ENCODE results near the gene STRIT1.

STRIT1 gene

DNA sequence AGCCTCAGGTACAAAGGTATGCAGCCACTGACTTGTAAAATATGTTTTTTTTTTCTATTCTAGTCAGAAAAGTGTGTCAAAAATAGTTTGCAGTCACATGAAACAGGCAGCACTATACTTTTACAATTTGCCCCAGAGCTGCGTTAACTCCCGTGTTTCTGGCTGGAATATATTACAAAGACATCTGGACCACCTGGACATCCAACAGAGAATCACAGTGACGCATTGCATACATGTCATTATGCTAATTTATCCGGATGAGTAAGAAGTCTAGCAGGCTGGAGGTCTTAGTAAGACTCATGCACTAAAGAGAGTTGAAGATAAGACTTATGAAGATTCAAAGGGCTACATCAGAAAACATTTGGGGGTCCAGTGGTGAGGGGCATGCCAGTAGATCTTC is 39.2 kb upstream of the STRIT1 start:
- no peak for TF ChIP-seq ZC3H10 (CRISPR knock-in tag; IDR thresholded peaks at IDR 0.05)
- TF ChIP-seq OSR1 (CRISPR knock-in tag; IDR thresholded peaks at IDR 0.05), result no peak
- TF ChIP-seq ZNF8 (CRISPR knock-in tag; IDR thresholded peaks at IDR 0.05), result no peak
- no peak for TF ChIP-seq ZFP30 (CRISPR knock-in tag; IDR thresholded peaks at IDR 0.05)
- no peak for TF ChIP-seq ZFP3 (CRISPR knock-in tag; IDR thresholded peaks at IDR 0.05)
- TF ChIP-seq CSDC2 (CRISPR knock-in tag; IDR thresholded peaks at IDR 0.05), result no peak
- TF ChIP-seq, protein P1, sequence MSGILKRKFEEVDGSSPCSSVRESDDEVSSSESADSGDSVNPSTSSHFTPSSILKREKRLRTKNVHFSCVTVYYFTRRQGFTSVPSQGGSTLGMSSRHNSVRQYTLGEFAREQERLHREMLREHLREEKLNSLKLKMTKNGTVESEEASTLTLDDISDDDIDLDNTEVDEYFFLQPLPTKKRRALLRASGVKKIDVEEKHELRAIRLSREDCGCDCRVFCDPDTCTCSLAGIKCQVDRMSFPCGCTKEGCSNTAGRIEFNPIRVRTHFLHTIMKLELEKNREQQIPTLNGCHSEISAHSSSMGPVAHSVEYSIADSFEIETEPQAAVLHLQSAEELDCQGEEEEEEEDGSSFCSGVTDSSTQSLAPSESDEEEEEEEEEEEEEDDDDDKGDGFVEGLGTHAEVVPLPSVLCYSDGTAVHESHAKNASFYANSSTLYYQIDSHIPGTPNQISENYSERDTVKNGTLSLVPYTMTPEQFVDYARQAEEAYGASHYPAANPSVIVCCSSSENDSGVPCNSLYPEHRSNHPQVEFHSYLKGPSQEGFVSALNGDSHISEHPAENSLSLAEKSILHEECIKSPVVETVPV (CRISPR knock-in tag; IDR thresholded peaks at IDR 0.05), result no peak
- TF ChIP-seq, protein P2, sequence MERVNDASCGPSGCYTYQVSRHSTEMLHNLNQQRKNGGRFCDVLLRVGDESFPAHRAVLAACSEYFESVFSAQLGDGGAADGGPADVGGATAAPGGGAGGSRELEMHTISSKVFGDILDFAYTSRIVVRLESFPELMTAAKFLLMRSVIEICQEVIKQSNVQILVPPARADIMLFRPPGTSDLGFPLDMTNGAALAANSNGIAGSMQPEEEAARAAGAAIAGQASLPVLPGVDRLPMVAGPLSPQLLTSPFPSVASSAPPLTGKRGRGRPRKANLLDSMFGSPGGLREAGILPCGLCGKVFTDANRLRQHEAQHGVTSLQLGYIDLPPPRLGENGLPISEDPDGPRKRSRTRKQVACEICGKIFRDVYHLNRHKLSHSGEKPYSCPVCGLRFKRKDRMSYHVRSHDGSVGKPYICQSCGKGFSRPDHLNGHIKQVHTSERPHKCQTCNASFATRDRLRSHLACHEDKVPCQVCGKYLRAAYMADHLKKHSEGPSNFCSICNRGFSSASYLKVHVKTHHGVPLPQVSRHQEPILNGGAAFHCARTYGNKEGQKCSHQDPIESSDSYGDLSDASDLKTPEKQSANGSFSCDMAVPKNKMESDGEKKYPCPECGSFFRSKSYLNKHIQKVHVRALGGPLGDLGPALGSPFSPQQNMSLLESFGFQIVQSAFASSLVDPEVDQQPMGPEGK (CRISPR knock-in tag; IDR thresholded peaks at IDR 0.05; ENCODE audit: borderline replicate concordance), result no peak
- no peak for TF ChIP-seq ISL1 (CRISPR knock-in tag; IDR thresholded peaks at IDR 0.05)
- no peak for TF ChIP-seq ARNTL (CRISPR knock-in tag; IDR thresholded peaks at IDR 0.05; ENCODE audit: borderline replicate concordance, low read depth)
- no peak for TF ChIP-seq RARB (CRISPR knock-in tag; IDR thresholded peaks at IDR 0.05)
- TF ChIP-seq SNAI2 (CRISPR knock-in tag; IDR thresholded peaks at IDR 0.05), result no peak
- TF ChIP-seq TOX (CRISPR knock-in tag; IDR thresholded peaks at IDR 0.05; ENCODE audit: borderline replicate concordance), result no peak
- no peak for TF ChIP-seq ZNF565 (CRISPR knock-in tag; conservative IDR thresholded peaks at IDR 0.05; ENCODE audit: low read depth)
- TF ChIP-seq PPARA (CRISPR knock-in tag; IDR thresholded peaks at IDR 0.05; ENCODE audit: borderline replicate concordance), result no peak
- no peak for TF ChIP-seq BACH2 (CRISPR knock-in tag; IDR thresholded peaks at IDR 0.05; ENCODE audit: borderline replicate concordance)
- TF ChIP-seq GLIS3 (CRISPR knock-in tag; IDR thresholded peaks at IDR 0.05), result no peak
- TF ChIP-seq ESRRG (CRISPR knock-in tag; IDR thresholded peaks at IDR 0.05), result no peak
- TF ChIP-seq, protein P3, sequence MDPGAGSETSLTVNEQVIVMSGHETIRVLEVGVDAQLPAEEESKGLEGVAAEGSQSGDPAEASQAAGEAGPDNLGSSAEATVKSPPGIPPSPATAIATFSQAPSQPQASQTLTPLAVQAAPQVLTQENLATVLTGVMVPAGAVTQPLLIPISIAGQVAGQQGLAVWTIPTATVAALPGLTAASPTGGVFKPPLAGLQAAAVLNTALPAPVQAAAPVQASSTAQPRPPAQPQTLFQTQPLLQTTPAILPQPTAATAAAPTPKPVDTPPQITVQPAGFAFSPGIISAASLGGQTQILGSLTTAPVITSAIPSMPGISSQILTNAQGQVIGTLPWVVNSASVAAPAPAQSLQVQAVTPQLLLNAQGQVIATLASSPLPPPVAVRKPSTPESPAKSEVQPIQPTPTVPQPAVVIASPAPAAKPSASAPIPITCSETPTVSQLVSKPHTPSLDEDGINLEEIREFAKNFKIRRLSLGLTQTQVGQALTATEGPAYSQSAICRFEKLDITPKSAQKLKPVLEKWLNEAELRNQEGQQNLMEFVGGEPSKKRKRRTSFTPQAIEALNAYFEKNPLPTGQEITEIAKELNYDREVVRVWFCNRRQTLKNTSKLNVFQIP (CRISPR knock-in tag; IDR thresholded peaks at IDR 0.05; ENCODE audit: borderline replicate concordance, low read depth), result no peak
- ATAC-seq, result peak; percentile 28; the same call in 1 of the 3 replicates

DNA sequence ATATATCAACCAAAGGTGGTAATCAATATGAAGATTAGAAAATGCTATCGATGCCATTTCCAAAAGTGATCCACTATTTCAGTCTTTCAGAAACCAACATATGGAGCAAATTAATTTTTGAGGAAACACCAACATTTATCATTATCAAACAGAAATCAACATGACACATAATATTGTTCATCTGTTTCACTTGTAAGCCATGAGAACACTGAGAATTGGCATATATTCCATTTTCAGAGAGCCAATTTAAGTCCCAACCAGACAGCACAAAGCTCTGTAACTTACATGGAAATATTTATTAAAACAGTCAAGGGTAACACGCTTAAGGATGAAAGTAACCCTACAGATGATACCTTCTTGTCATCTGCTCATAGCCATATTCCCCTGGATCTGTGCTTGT is 37.6 kb upstream of the STRIT1 start:
- TF ChIP-seq BACH2 (CRISPR knock-in tag; IDR thresholded peaks at IDR 0.05; ENCODE audit: borderline replicate concordance) (no peak), GLIS3 (CRISPR knock-in tag; IDR thresholded peaks at IDR 0.05) (no peak), PPARA (CRISPR knock-in tag; IDR thresholded peaks at IDR 0.05; ENCODE audit: borderline replicate concordance) (no peak), RARB (CRISPR knock-in tag; IDR thresholded peaks at IDR 0.05) (no peak), TOX (CRISPR knock-in tag; IDR thresholded peaks at IDR 0.05; ENCODE audit: borderline replicate concordance) (no peak), SNAI2 (CRISPR knock-in tag; IDR thresholded peaks at IDR 0.05) (no peak), ZC3H10 (CRISPR knock-in tag; IDR thresholded peaks at IDR 0.05) (no peak), ESRRG (CRISPR knock-in tag; IDR thresholded peaks at IDR 0.05) (no peak), OSR1 (CRISPR knock-in tag; IDR thresholded peaks at IDR 0.05) (no peak), ZNF70 (CRISPR knock-in tag; IDR thresholded peaks at IDR 0.05) (no peak), TCF4 (CRISPR knock-in tag; IDR thresholded peaks at IDR 0.05; ENCODE audit: borderline replicate concordance) (no peak), ZNF8 (CRISPR knock-in tag; IDR thresholded peaks at IDR 0.05) (no peak), ZFP30 (CRISPR knock-in tag; IDR thresholded peaks at IDR 0.05) (no peak), ISL1 (CRISPR knock-in tag; IDR thresholded peaks at IDR 0.05) (no peak)
- TF ChIP-seq, protein P2 (CRISPR knock-in tag; IDR thresholded peaks at IDR 0.05; ENCODE audit: borderline replicate concordance), result no peak
- TF ChIP-seq, protein P4, sequence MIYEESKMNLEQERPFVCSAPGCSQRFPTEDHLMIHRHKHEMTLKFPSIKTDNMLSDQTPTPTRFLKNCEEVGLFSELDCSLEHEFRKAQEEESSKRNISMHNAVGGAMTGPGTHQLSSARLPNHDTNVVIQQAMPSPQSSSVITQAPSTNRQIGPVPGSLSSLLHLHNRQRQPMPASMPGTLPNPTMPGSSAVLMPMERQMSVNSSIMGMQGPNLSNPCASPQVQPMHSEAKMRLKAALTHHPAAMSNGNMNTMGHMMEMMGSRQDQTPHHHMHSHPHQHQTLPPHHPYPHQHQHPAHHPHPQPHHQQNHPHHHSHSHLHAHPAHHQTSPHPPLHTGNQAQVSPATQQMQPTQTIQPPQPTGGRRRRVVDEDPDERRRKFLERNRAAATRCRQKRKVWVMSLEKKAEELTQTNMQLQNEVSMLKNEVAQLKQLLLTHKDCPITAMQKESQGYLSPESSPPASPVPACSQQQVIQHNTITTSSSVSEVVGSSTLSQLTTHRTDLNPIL (CRISPR knock-in tag; IDR thresholded peaks at IDR 0.05; ENCODE audit: low read depth), result no peak
- TF ChIP-seq, protein P5, sequence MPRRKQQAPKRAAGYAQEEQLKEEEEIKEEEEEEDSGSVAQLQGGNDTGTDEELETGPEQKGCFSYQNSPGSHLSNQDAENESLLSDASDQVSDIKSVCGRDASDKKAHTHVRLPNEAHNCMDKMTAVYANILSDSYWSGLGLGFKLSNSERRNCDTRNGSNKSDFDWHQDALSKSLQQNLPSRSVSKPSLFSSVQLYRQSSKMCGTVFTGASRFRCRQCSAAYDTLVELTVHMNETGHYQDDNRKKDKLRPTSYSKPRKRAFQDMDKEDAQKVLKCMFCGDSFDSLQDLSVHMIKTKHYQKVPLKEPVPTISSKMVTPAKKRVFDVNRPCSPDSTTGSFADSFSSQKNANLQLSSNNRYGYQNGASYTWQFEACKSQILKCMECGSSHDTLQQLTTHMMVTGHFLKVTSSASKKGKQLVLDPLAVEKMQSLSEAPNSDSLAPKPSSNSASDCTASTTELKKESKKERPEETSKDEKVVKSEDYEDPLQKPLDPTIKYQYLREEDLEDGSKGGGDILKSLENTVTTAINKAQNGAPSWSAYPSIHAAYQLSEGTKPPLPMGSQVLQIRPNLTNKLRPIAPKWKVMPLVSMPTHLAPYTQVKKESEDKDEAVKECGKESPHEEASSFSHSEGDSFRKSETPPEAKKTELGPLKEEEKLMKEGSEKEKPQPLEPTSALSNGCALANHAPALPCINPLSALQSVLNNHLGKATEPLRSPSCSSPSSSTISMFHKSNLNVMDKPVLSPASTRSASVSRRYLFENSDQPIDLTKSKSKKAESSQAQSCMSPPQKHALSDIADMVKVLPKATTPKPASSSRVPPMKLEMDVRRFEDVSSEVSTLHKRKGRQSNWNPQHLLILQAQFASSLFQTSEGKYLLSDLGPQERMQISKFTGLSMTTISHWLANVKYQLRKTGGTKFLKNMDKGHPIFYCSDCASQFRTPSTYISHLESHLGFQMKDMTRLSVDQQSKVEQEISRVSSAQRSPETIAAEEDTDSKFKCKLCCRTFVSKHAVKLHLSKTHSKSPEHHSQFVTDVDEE (CRISPR knock-in tag; IDR thresholded peaks at IDR 0.05), result no peak
- no peak for ATAC-seq
